A673 (cell line): ENCODE results near the gene RBP2.

Source experiments
- CTCF ChIP-seq: fragments of 300-800, 200-600 bp; sonication (generic); conservative IDR thresholded peaks from 2 replicates; pipeline ENCODE4 v1.5.1; 2017; ENCODE audit warnings: low read depth, mild to moderate bottlenecking, antibody characterized with exemption, low read length, moderate library complexity, mixed read lengths
- EZH2 ChIP-seq: fragments of 200-600 bp; sonication (generic); IDR thresholded peaks from 2 replicates; pipeline ENCODE4 v1.6.1; 2017; ENCODE audit warnings: borderline replicate concordance, low read depth, mild to moderate bottlenecking, mixed read lengths, antibody characterized with exemption, low read length; ENCODE audit not compliant: poor library complexity, severe bottlenecking

- TF ChIP-seq CTCF = peak; percentile 58
- no peak for TF ChIP-seq EZH2
Measured at GRCh38 chr3:139519998-139520737, 43.9 kb upstream of the RBP2 start.
